Astrocyte (in vitro differentiated cells and primary cell): Measurements from ENCODE around the gene NEU1.
"Not testable (repeated sequence)": the region's sequence is repeated elsewhere in the genome, so short reads cannot be mapped to it uniquely, and the experiment has no call there.

Experiments
- EZH2 ChIP-seq: IDR thresholded peaks from 2 replicates; pipeline ENCODE4 v1.6.1; 2012; ENCODE audit warnings: mild to moderate bottlenecking, low read length, inconsistent platforms; ENCODE audit not compliant: insufficient read depth
- TF ChIP-seq, protein P1 (sequence below): IDR thresholded peaks from 2 replicates; pipeline ENCODE4 v1.5.1; 2011; ENCODE audit warnings: low read depth, mild to moderate bottlenecking, inconsistent platforms, low read length, moderate library complexity; ENCODE audit not compliant: insufficient read depth

DNA sequence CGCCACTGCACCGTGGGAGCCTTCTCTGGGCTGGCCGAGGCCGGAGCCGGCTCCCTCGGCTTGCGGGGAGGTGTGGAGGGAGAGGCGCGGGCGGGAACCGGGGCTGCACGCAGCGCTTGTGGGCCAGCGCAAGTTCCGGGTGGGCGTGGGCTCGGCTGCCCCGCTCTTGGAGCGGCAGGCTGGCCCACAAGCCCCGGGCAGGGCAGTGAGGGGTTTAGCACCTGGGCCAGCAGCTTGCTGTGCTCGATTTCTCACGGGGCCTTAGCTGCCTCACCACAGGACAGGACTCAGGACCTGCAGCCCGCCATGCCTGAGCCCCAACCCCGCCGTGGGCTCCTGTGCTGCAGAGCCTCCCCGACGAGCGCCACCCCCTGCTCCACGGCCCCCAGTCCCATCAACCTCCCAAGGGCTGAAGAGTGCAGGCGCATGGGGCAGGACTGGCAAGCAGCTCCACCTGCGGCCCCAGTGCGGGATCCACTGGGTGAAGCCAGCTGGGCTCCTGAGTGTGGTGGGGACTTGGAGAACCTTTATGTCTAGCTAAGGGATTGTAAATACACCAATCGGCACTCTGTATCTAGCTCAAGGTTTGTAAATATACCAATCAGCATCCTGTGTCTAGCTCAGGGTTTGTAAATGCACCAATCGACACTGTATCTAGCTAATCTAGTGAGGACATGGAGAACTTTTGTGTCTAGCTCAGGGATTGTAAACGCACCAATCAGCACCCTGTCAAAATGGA is 10.5 kb downstream of the NEU1 start:
- TF ChIP-seq EZH2 = not testable (repeated sequence)
- TF ChIP-seq, protein P1, sequence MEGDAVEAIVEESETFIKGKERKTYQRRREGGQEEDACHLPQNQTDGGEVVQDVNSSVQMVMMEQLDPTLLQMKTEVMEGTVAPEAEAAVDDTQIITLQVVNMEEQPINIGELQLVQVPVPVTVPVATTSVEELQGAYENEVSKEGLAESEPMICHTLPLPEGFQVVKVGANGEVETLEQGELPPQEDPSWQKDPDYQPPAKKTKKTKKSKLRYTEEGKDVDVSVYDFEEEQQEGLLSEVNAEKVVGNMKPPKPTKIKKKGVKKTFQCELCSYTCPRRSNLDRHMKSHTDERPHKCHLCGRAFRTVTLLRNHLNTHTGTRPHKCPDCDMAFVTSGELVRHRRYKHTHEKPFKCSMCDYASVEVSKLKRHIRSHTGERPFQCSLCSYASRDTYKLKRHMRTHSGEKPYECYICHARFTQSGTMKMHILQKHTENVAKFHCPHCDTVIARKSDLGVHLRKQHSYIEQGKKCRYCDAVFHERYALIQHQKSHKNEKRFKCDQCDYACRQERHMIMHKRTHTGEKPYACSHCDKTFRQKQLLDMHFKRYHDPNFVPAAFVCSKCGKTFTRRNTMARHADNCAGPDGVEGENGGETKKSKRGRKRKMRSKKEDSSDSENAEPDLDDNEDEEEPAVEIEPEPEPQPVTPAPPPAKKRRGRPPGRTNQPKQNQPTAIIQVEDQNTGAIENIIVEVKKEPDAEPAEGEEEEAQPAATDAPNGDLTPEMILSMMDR = not testable (repeated sequence)
